K562 (cell line): ENCODE measurements around the gene NUP88. TPM values are rescaled to one million over a fixed set of nuclear protein-coding genes. Genes with fewer than 3 reads are reported as not detected.

Experiments
- DLX4 ChIP-seq: fragments of 250-450 bp; sonication (Bioruptor Pico); IDR thresholded peaks from 2 replicates; pipeline ENCODE4 v1.6.1; 2021; ENCODE audit warnings: mild to moderate bottlenecking
- EGR1 ChIP-seq: fragments of 450-650 bp; conservative IDR thresholded peaks from 2 replicates; pipeline ENCODE4 v1.6.1; 2017; ENCODE audit warnings: mild to moderate bottlenecking
- MGA ChIP-seq: fragments of 450-650 bp; IDR thresholded peaks from 2 replicates; pipeline ENCODE4 v1.6.1; 2016; ENCODE audit warnings: mild to moderate bottlenecking, moderate library complexity
- NEUROD1 ChIP-seq: fragments of 150-350 bp; IDR thresholded peaks from 2 replicates; pipeline ENCODE4 v1.6.1; 2014; ENCODE audit warnings: borderline replicate concordance, low read length, low read depth; ENCODE audit not compliant: partially characterized antibody
- NFE2 ChIP-seq: IDR thresholded peaks from 2 replicates; pipeline ENCODE4 v1.6.1; 2014; ENCODE audit warnings: antibody characterized with exemption, low read depth
- NFRKB ChIP-seq: fragments of 450-650 bp; IDR thresholded peaks from 2 replicates; pipeline ENCODE4 v1.6.1; 2016; ENCODE audit warnings: low read depth
- NRF1 ChIP-seq, 2 experiments: fragments of 450-650 bp; IDR thresholded peaks in 1 of 2; conservative IDR thresholded peaks in 1 of 2; 2 replicates each; pipeline ENCODE4 v1.6.1; 2014; ENCODE audit warnings: mild to moderate bottlenecking in 2 of 2
- PHF8 ChIP-seq: fragments of 200-600 bp; sonication (generic); IDR thresholded peaks from 2 replicates; pipeline ENCODE4 v1.6.1; 2012; ENCODE audit warnings: mixed run types, mild to moderate bottlenecking, inconsistent platforms, low read length, moderate library complexity, borderline replicate concordance
- PML ChIP-seq: IDR thresholded peaks from 2 replicates; pipeline ENCODE4 v1.6.1; 2012; ENCODE audit warnings: low read length, inconsistent platforms
- TBP ChIP-seq: optimal IDR thresholded peaks from 2 replicates; pipeline ENCODE3; 2011; ENCODE audit warnings: low read depth, low read length, improper control_type of control experiment
- TRIM25 ChIP-seq: fragments of 450-650 bp; IDR thresholded peaks from 2 replicates; pipeline ENCODE4 v1.7.0; 2016; ENCODE audit warnings: borderline replicate concordance
- polyA plus RNA-seq, 8 experiments: library from polyadenylated mRNA; depleted of rRNA in 4 of 8; stranded (reverse) in 5 of 8; unstranded in 3 of 8; fragments of >200 nt; fragmentation: Nextera tagmentation in 2 of 8; fragmentation: Illumina TruSeq in 1 of 8; extraction: Ambion mirVana in 2 of 8; extraction: Trizol in 1 of 8; gene quantifications; 2 replicates each; pipeline versions ENCODE4 v1.2.1 to v1.2.3, GENCODE V29; 2011 to 2014; ENCODE audit warnings: inconsistent platforms in 1 of 8, missing spikeins in 1 of 8
- total RNA-seq, 7 experiments: library from RNA; depleted of rRNA in 6 of 7; stranded (reverse); fragments of >200 nt in 6 of 7; fragmentation: Illumina TruSeq in 2 of 7; extraction: Trizol in 2 of 7; gene quantifications; 2 replicates each; pipeline versions ENCODE4 v1.2.1 to v1.2.3, GENCODE V29; 2011 to 2021; ENCODE audit warnings: low replicate concordance in 1 of 7

NUP88 gene
- total and polyA plus RNA-seq, 9 of the 15 experiments (the other 6 are each of a cell fraction or from before 2014, with no cell fraction given): 59.9 to 160 (median 119) TPM

- TF ChIP-seq MGA (peak; percentile 83), NRF1 (conservative IDR thresholded peaks at IDR 0.05 in 1 of 2, IDR thresholded peaks at IDR 0.05 in 1 of 2) (peak; percentile 43 to 57; a peak in 3 of 4 replicates), NFE2 (no peak), PHF8 (peak; percentile 69; the same call in 1 of the 2 replicates), TRIM25 (no peak), NFRKB (peak; percentile 85), DLX4 (CRISPR knock-in tag) (no peak), TBP (peak; percentile 89), PML (peak; percentile 65; the same call in 1 of the 2 replicates), EGR1 (no peak), NEUROD1 (peak; percentile 9)
Observed at GRCh38 chr17:5419356-5419958, at the start of gene NUP88 (continued).
